UCSD-AML1 (cell line): ENCODE measurements around the gene CIAO3.

Experiments used
- DNase-seq: peaks from one replicate; lab custom pipeline; 2025; ENCODE audit not compliant: unreplicated experiment; lab: John Stamatoyannopoulos, UW

Gene CIAO3

GRCh38 chr16:740764-741505 is at the start of gene CIAO3:
Gene CIAO3, minus strand, starts transcription at chr16:740997. Its CDS starts 12 bp downstream, at chr16:740985.
- peak; percentile 91 for DNase-seq

GRCh38 chr16:790086-790485 is 49.3 kb upstream of the CIAO3 start:
- no peak for DNase-seq

GRCh38 chr16:789191-789850 is 48.5 kb upstream of the CIAO3 start:
- DNase-seq, result no peak

- peak; percentile 94 for DNase-seq
These were observed 47.8 kb upstream of the CIAO3 start, which contains the start of gene CHTF18 for GRCh38 chr16:788399-789126. Gene CHTF18, plus strand, starts transcription at chr16:788620. Its CDS starts 65 bp downstream, at chr16:788685.

GRCh38 chr16:787978-788398 is 47.2 kb upstream of the CIAO3 start, which contains the start of gene RPUSD1:
Gene RPUSD1, minus strand, starts transcription at chr16:788381. Its CDS starts 644 bp downstream, at chr16:787737.
- DNase-seq, result no peak

- no peak for DNase-seq
These were observed 46.6 kb upstream of the CIAO3 start for GRCh38 chr16:787321-787966.

GRCh38 chr16:785563-786535 is 45.1 kb upstream of the CIAO3 start:
- peak; percentile 71 for DNase-seq

GRCh38 chr16:784431-784830 is 43.6 kb upstream of the CIAO3 start:
- no peak for DNase-seq

GRCh38 chr16:783404-784161 is 42.8 kb upstream of the CIAO3 start:
- no peak for DNase-seq

- DNase-seq, result no peak
These were observed 42.1 kb upstream of the CIAO3 start for GRCh38 chr16:782766-783403.

- no peak for DNase-seq
These were observed 41.5 kb upstream of the CIAO3 start for GRCh38 chr16:782258-782657.

- DNase-seq, result no peak
These were observed 40.7 kb upstream of the CIAO3 start for GRCh38 chr16:781346-782010.

GRCh38 chr16:780296-780695 is 39.5 kb upstream of the CIAO3 start:
- DNase-seq, result no peak

GRCh38 chr16:779561-779960 is 38.8 kb upstream of the CIAO3 start:
- no peak for DNase-seq

- no peak for DNase-seq
These were observed 38.2 kb upstream of the CIAO3 start for GRCh38 chr16:778909-779527.

GRCh38 chr16:778447-778846 is 37.6 kb upstream of the CIAO3 start:
- no peak for DNase-seq

GRCh38 chr16:777826-778225 is 37.0 kb upstream of the CIAO3 start:
- DNase-seq, result peak; percentile 30

- no peak for DNase-seq
These were observed 36.0 kb upstream of the CIAO3 start for GRCh38 chr16:776824-777223.
